Adrenal gland (tissue), 5 donors: Measurements from ENCODE around the gene HOXC9.

ENCODE experiments used
- CTCF ChIP-seq, 6 experiments: fragments of 450-650 bp in 4 of 6; fragments of 200-600 bp in 2 of 6; sonication (generic) in 1 of 6; IDR thresholded peaks; 1 replicate in 5 of 6; 2 replicates in 1 of 6; pipeline versions ENCODE4 v1.5.1 to v1.8.0; 2016 to 2021; ENCODE audit warnings: antibody characterized with exemption in 6 of 6, mild to moderate bottlenecking in 2 of 6, moderate library complexity in 1 of 6
- POLR2A ChIP-seq, 2 donors: fragments of 450-650 bp; IDR thresholded peaks; one replicate each; pipeline ENCODE4 v1.6.1; 2017; ENCODE audit warnings: antibody characterized with exemption in 2 of 2, mild to moderate bottlenecking in 2 of 2, moderate library complexity in 1 of 2
- donor health status: DM: no; HTN: no; CAD: no.

GRCh38 chr12:54038871-54039414, 39.0 kb downstream of the HOXC9 start:
- TF ChIP-seq POLR2A (IDR thresholded peaks at IDR 0.05) (no peak), CTCF (IDR thresholded peaks at IDR 0.05) (no peak)
